Esophagus squamous epithelium (tissue), 5 donors: ENCODE data around the gene IL20. TPM values are rescaled to one million over a fixed set of nuclear protein-coding genes. Genes with fewer than 3 reads are reported as not detected.

Experiments used
- DNase-seq: peaks from one replicate; lab custom pipeline; 2025; lab: John Stamatoyannopoulos, UW
- H3K27ac ChIP-seq, 4 donors: fragments of 200-600 bp; sonication (generic); one replicate each; pipeline ENCODE4 v1.5.1; 2016 to 2019; ENCODE audit warnings: mild to moderate bottlenecking in 1 of 4
- H3K27me3 ChIP-seq, 4 donors: fragments of 200-600 bp; sonication (generic); 1 replicate in 3 of 4; 2 replicates in 1 of 4; pipeline versions ENCODE4 v1.5.1 to v1.6.0; 2017 to 2021; ENCODE audit warnings: antibody characterized with exemption in 1 of 4
- H3K36me3 ChIP-seq, 3 donors: fragments of 200-600 bp; sonication (generic); one replicate each; pipeline ENCODE4 v1.5.1; 2016 to 2019
- H3K4me1 ChIP-seq, 3 donors: fragments of 200-600 bp; sonication (generic); one replicate each; pipeline ENCODE4 v1.5.1; 2017 to 2019
- H3K4me3 ChIP-seq, 4 donors: fragments of 200-600 bp; sonication (generic); 1 replicate in 3 of 4; 2 replicates in 1 of 4; pipeline ENCODE4 v1.5.1; 2016 to 2019; ENCODE audit warnings: mild to moderate bottlenecking in 2 of 4, moderate library complexity in 1 of 4
- H3K9me3 ChIP-seq, 3 donors: fragments of 200-600 bp; sonication (generic); one replicate each; pipeline ENCODE4 v1.5.1; 2016 to 2019
- CTCF ChIP-seq, 6 experiments: fragments of 450-650 bp in 4 of 6; fragments of 200-600 bp in 2 of 6; sonication (generic) in 2 of 6; IDR thresholded peaks; one replicate each; pipeline ENCODE4 v1.5.1; 2016 to 2019; ENCODE audit warnings: antibody characterized with exemption in 6 of 6, mild to moderate bottlenecking in 4 of 6, moderate library complexity in 4 of 6
- POLR2A ChIP-seq, 4 donors: fragments of 450-650 bp; IDR thresholded peaks; one replicate each; pipeline ENCODE4 v1.6.1; 2017; ENCODE audit warnings: antibody characterized with exemption in 4 of 4, mild to moderate bottlenecking in 4 of 4, moderate library complexity in 3 of 4
- WGBS, 2 donors: methylation state at CpG; one replicate each; pipeline ENCODE4 v1.1.5; 2018; 5-methylcytosine and 5-hydroxymethylcytosine counted together
- intact Hi-C: fragments of 100-400 bp; cut with DNase I; formaldehyde crosslinking; loops from one replicate; pipeline ENCODE4 v1.15.0; 2022
- total RNA-seq, 4 donors: library from RNA; depleted of rRNA; stranded (reverse); fragments of >200 nt; gene quantifications; one replicate each; pipeline ENCODE4 v1.1.0, GENCODE V29; 2016
- donor health status: DM: yes; HTN: yes; CAD: no.

Gene IL20
- total RNA-seq, 4 donors from 2014 or later: 1.1 TPM; not detected in 3

GRCh38 chr1:206892351-206892984, 27.0 kb downstream of the IL20 start:
- Histone ChIP-seq H3K9me3 (no peaks in the 10 kb centered on the region), H3K36me3 (no peaks in the 10 kb centered on the region), H3K4me1 (peaks cover 5 to 42% (median 14%) of the 10 kb centered on the region in 3 donors), H3K27me3 (peaks cover 0 to 8% (median 0%) of the 10 kb centered on the region in 4 donors), H3K4me3 (no peak overlapping the region), H3K27ac (no peak overlapping the region)
- 69% methylated on average over 3 of the region's 3 CpGs for whole genome bisulfite sequencing, 2 donors
- intact Hi-C loops: no loop called here
- TF ChIP-seq CTCF (IDR thresholded peaks at IDR 0.05): no peak
- no peak for TF ChIP-seq POLR2A (IDR thresholded peaks at IDR 0.05)
- no peak for DNase-seq

- intact Hi-C loops: no loop called here
- Histone ChIP-seq H3K27ac (no peak overlapping the region), H3K36me3 (no peaks in the 10 kb centered on the region), H3K4me3 (no peak overlapping the region), H3K4me1 (peaks cover 5 to 36% (median 14%) of the 10 kb centered on the region in 3 donors), H3K27me3 (peaks cover 0 to 8% (median 0%) of the 10 kb centered on the region in 4 donors), H3K9me3 (no peaks in the 10 kb centered on the region)
- 76 to 82% methylated on average over 2 of the region's 2 CpGs for WGBS, 2 donors
- TF ChIP-seq POLR2A (IDR thresholded peaks at IDR 0.05) (no peak), CTCF (IDR thresholded peaks at IDR 0.05) (no peak)
- DNase-seq: no peak
Observed at GRCh38 chr1:206893380-206893779, 28.0 kb downstream of the IL20 start.

- H3K4me1 ChIP-seq: peaks cover 5 to 28% (median 12%) of the 10 kb centered on the region in 3 donors
- H3K27ac ChIP-seq: peak overlapping the region in 3 of 4 donors; percentile 28 to 64 (median 30)
Observed at GRCh38 chr1:206895325-206895724, 29.9 kb downstream of the IL20 start.

GRCh38 chr1:206895837-206896242, 30.4 kb downstream of the IL20 start:
- Histone ChIP-seq H3K4me1 (peaks cover 5 to 23% (median 10%) of the 10 kb centered on the region in 3 donors), H3K9me3 (no peaks in the 10 kb centered on the region), H3K4me3 (no peak overlapping the region), H3K36me3 (no peaks in the 10 kb centered on the region), H3K27me3 (peaks cover 0 to 29% (median 0%) of the 10 kb centered on the region in 4 donors), H3K27ac (peak overlapping the region in 3 of 4 donors; percentile 28 to 64 (median 30))
- intact Hi-C loops: no loop called here
- 11 to 35% methylated on average over 3 of the region's 3 CpGs for WGBS, 2 donors
- DNase-seq: no peak
- TF ChIP-seq CTCF (IDR thresholded peaks at IDR 0.05) (no peak), POLR2A (IDR thresholded peaks at IDR 0.05) (no peak)

More at GRCh38 chr1:206895325-206895724, 29.9 kb downstream of the IL20 start:
- Histone ChIP-seq H3K27me3 (peaks cover 0 to 24% (median 0%) of the 10 kb centered on the region in 4 donors), H3K36me3 (no peaks in the 10 kb centered on the region), H3K4me3 (no peak overlapping the region), H3K9me3 (no peaks in the 10 kb centered on the region)
- TF ChIP-seq CTCF (IDR thresholded peaks at IDR 0.05): no peak
- TF ChIP-seq POLR2A (IDR thresholded peaks at IDR 0.05): no peak
- WGBS, 2 donors: 23 to 34% methylated on average over 2 to 3 of the region's 3 CpGs
- intact Hi-C loops: no loop called here
- no peak for DNase-seq

GRCh38 chr1:206896261-206896660, 30.8 kb downstream of the IL20 start:
- intact Hi-C loops: no loop called here

More at GRCh38 chr1:206896261-206896660, 30.8 kb downstream of the IL20 start:
- H3K27ac ChIP-seq: peak overlapping the region in 2 of 4 donors; percentile 5 to 50
- no peaks in the 10 kb centered on the region for H3K9me3 ChIP-seq
- H3K4me3 ChIP-seq: no peak overlapping the region
- WGBS, 2 donors: 37 to 59% methylated on average over 3 of the region's 3 CpGs
- DNase-seq: no peak
- no peak for TF ChIP-seq CTCF (IDR thresholded peaks at IDR 0.05)
- H3K4me1 ChIP-seq: peaks cover 5 to 19% (median 10%) of the 10 kb centered on the region in 3 donors
- no peaks in the 10 kb centered on the region for H3K36me3 ChIP-seq
- H3K27me3 ChIP-seq: peaks cover 0 to 29% (median 0%) of the 10 kb centered on the region in 4 donors
